ENCODE results near the gene PDZK1IP1.

Gene PDZK1IP1

GRCh38 chr1:47184822-47185677 lies 4.8 kb downstream of the PDZK1IP1 start:
- Histone ChIP-seq H2AFZ (no peak overlapping the region), H3K9ac (no peak overlapping the region), H3K27me3 (ENCODE audit: control insufficient read depth, insufficient read depth, low read length) (no peaks in the 10 kb centered on the region), H3K9me3 (ENCODE audit: control insufficient read depth, low read length) (no peaks in the 10 kb centered on the region), H3K79me2 (no peaks in the 10 kb centered on the region), H3K36me3 (ENCODE audit: control insufficient read depth, insufficient read depth, low read length) (no peaks in the 10 kb centered on the region), H3K4me3 (ENCODE audit: low read depth, low read length) (no peak overlapping the region), H3K4me1 (no peaks in the 10 kb centered on the region), H3K27ac (no peak overlapping the region), H3K4me2 (ENCODE audit: low read length) (no peak overlapping the region)
- no peak for TF ChIP-seq CTCF (IDR thresholded peaks at IDR 0.05)

DNA sequence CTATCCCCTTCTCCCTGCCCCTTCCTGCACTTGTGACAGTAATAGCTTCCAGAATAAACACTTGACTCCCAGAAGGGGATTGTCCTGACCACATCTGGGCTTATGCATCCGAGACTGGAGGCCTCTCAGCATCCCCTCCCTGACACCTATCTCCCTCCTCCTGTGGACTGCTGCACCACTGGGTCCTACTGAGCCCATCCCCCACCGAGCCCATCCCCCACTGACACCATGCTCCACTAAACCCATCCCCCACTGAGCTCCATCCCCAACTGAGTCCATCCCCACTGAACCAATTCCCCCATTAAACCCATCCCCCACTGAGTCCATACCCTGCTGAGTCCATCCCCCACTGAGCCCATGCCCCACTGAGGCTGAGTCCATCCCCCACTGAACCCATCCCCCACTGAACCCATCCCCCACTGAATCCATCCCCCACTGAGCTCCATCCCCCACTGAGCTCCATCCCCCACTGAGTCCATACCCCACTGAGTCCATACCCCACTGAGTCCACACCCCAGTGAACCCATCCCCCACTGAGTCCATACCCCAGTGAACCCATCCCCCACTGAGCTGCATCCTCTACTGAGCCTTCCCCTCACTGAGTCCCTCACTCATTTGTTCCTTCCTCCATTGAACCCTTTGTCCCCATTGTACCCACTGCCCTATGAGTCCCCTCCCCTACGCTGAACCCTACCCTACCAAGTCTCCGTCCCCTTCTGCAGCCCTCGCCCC lies 5.6 kb downstream of the PDZK1IP1 start:
- H2AFZ ChIP-seq, result no peak overlapping the region
- no peaks in the 10 kb centered on the region for H3K36me3 ChIP-seq (ENCODE audit: control insufficient read depth, insufficient read depth, low read length)
- H3K4me3 ChIP-seq (ENCODE audit: low read depth, low read length), result no peak overlapping the region
- TF ChIP-seq CTCF (IDR thresholded peaks at IDR 0.05), result no peak
- H3K79me2 ChIP-seq, result no peaks in the 10 kb centered on the region
- no peak overlapping the region for H3K4me2 ChIP-seq (ENCODE audit: low read length)
- no peak overlapping the region for H3K9ac ChIP-seq
- no peak overlapping the region for H3K27ac ChIP-seq
- H3K4me1 ChIP-seq, result no peaks in the 10 kb centered on the region
- H3K27me3 ChIP-seq (ENCODE audit: control insufficient read depth, insufficient read depth, low read length), result no peaks in the 10 kb centered on the region
- no peaks in the 10 kb centered on the region for H3K9me3 ChIP-seq (ENCODE audit: control insufficient read depth, low read length)

DNA sequence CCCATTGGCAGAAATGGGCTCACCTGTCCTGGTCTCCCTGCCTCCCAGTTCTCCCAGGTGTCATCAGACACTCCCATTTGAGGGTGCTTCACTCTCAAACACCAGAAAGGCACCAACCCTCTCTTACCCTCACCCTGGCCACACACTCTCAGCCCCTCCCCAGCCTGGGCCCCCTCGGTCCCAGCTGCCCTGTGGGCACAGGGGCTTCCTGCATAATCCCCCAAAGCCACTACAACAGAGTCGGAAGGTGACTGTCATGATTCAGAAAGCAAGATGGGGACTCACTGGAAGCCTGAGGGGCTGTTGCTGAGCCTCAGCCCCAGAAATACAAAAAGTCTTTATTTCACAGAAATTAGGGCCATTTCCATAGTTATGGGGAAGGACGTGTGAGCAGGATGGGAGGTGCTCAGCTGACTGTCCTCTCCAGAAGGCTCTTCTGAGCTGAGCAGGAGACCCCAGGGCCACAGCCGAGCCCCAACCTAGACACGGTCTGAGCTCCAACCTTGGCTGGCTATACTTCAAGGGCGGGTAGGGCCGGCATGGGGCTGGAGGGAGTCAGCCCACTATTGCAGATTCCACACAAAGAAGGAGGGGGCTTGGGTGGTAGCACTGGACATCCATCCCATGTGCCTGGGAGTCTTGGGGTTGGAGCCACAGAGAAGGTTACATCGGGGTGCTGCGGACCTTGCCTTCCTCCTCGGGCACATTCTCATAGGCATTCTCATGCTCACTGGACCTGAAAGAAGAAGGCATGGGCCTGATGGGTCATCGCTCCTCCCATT lies 6.3 kb downstream of the PDZK1IP1 start:
- Histone ChIP-seq H3K4me1 (no peaks in the 10 kb centered on the region), H3K79me2 (no peaks in the 10 kb centered on the region), H3K27me3 (ENCODE audit: control insufficient read depth, insufficient read depth, low read length) (no peaks in the 10 kb centered on the region), H3K36me3 (ENCODE audit: control insufficient read depth, insufficient read depth, low read length) (no peaks in the 10 kb centered on the region), H3K27ac (no peak overlapping the region), H2AFZ (no peak overlapping the region), H3K9me3 (ENCODE audit: control insufficient read depth, low read length) (no peaks in the 10 kb centered on the region), H3K4me2 (ENCODE audit: low read length) (no peak overlapping the region), H3K9ac (no peak overlapping the region), H3K4me3 (ENCODE audit: low read depth, low read length) (no peak overlapping the region)
- TF ChIP-seq CTCF (IDR thresholded peaks at IDR 0.05), result no peak

DNA sequence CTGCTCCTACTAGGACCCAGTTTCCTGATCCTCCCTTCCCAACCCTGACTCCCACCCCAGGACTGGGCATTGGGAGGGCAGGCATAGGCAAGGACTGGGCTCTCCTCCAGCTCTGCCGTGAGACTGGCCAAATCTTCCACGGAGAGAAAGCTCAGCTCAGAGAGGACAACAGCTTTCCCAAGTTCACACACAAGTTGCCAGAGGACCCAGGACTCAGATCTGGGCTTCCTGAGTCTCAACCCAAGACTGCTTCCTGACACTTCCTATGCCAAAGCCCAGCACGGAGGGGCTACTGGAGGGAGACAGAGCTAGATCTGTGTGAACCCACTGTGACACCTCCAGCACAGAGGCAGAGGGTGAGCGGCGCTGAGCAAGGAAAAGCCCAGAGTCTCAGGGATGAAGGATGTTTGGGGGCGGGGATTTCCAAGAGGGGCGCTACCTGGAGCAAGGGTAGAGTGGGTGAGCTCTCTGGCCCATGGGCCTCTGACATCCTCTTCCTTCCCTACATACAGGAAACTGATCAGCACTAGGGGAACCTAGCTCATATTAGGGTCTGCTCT lies 7.1 kb downstream of the PDZK1IP1 start:
- no peak for TF ChIP-seq CTCF (IDR thresholded peaks at IDR 0.05)
- H3K9me3 ChIP-seq (ENCODE audit: control insufficient read depth, low read length), result no peaks in the 10 kb centered on the region
- H3K36me3 ChIP-seq (ENCODE audit: control insufficient read depth, insufficient read depth, low read length), result no peaks in the 10 kb centered on the region
- H3K4me1 ChIP-seq, result no peaks in the 10 kb centered on the region
- no peak overlapping the region for H3K9ac ChIP-seq
- no peak overlapping the region for H3K4me2 ChIP-seq (ENCODE audit: low read length)
- no peaks in the 10 kb centered on the region for H3K27me3 ChIP-seq (ENCODE audit: control insufficient read depth, insufficient read depth, low read length)
- no peak overlapping the region for H3K27ac ChIP-seq
- H2AFZ ChIP-seq, result no peak overlapping the region
- no peaks in the 10 kb centered on the region for H3K79me2 ChIP-seq
- no peak overlapping the region for H3K4me3 ChIP-seq (ENCODE audit: low read depth, low read length)
